ENCODE results near the gene SCG3.
"Not testable (repeated sequence)": the region's sequence is repeated elsewhere in the genome, so short reads cannot be mapped to it uniquely, and the experiment has no call there.

DNA sequence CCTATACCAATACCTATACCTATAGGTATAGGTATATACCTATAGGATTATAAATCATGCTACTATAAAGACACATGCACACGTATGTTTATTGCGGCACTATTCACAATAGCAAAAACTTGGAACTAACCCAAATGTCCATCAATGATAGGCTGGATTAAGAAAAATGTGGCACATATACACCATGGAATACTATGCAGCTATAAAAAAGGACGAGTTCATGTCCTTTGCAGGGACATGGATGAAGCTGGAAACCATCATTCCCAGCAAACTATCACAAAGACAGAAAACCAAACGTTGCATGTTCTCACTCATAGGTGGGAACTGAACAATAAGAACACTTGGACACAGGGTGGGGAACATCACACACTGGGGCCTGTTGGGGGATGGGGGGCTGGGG, 32.7 kb upstream of the SCG3 start:
- not testable (repeated sequence) for TF ChIP-seq ZNF219 (CRISPR knock-in tag; IDR thresholded peaks at IDR 0.05; ENCODE audit: borderline replicate concordance); CTCF (IDR thresholded peaks at IDR 0.05); ZNF121 (CRISPR knock-in tag; IDR thresholded peaks at IDR 0.05)

Data from WTC11 (cell line).